Activated CD8-positive, alpha-beta memory T cell treated with anti-CD3 and anti-CD28 coated beads for 24 hours (primary cell): ENCODE data around the gene CDK4.

Experiments used
- DNase-seq: peaks from one replicate; pipeline ENCODE4 v3.0.0-alpha.2; 2020

Gene CDK4

GRCh38 chr12:57771236-57771872 is 19.2 kb upstream of the CDK4 start:
- no peak for DNase-seq

GRCh38 chr12:57770734-57771133 is 18.6 kb upstream of the CDK4 start:
- no peak for DNase-seq

DNA sequence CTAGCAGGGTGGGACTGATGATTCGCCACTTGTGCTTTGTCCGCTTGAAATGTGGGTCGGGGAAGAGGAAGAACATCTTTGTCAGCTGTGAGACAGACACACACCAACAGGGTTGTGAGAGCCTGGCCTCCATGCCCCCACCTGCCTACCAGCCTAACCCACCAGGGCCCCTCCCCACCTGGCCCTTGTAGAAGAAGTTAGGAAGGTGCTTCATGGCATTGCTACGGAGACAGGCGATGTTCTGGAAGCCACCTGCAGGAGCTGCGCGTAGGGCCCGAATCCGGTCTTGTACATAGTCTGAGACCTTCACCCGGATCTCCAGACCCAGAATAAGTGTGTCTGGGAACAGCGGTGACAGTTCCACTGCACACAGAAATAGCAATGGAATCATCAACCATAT is 17.5 kb upstream of the CDK4 start:
- no peak for DNase-seq

DNA sequence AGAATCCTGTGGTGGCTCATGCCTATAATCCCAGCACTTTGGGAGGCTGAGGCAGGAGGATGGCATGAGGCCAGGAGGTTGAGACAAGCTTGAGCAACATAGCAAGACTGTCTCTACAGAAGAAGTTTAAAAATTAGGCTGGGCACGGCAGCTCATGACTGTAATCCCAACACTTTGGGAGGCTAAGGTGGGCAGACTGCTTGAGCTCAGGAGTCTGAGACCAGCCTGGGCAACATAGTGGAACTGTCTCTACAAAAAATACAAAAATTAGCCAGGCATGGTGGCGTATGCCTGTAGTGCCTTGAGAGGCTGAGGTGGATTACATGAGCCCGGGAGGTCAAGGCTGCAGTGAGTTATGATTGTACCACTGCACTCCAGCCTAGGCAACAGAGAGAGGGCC is 15.8 kb upstream of the CDK4 start:
- DNase-seq: no peak

- no peak for DNase-seq
Observed at GRCh38 chr12:57767305-57767698, 15.2 kb upstream of the CDK4 start.

- peak; percentile 71 for DNase-seq
Observed at GRCh38 chr12:57766464-57767304, 14.6 kb upstream of the CDK4 start, which contains the start of gene CYP27B1. Gene CYP27B1, minus strand, starts transcription at chr12:57767078. Its CDS starts 37 bp downstream, at chr12:57767041.

DNA sequence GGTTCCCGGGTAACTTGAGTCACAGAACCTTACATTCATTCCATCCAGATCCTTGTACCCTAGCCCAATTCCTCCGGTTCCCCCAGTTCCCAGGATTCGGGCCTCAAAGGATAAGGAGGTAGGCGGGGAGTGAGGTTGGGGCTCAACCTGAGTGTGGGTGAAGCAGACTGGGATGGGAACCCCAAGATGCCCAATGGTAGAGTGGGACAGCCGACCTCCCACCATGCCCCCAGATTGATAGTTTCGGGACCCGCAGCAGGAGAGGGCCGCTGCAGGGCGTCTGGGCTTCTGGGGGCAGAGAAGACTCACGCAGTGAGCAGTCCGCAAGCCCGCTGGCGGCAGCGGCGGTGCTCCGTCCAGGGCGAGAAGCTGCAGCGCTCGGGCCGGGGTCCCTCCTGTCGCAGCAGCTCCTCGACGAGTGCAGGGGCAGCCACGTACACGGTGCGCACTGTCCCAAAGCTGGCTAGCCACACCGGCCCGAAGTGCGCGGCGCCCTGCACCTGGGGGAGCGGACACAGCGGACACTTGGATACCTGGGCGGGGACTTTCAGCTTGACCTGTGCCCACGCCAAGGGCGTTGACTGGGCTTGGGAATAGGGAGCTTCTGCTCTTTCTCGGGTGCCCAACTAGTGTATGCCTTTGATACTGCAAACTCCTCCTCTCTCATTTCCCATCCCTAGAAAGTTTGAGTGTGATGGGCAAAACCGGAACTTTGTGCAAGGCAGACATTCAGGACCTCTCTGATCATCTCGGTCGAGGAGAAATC is 13.8 kb upstream of the CDK4 start:
- DNase-seq: peak; percentile 68

DNA sequence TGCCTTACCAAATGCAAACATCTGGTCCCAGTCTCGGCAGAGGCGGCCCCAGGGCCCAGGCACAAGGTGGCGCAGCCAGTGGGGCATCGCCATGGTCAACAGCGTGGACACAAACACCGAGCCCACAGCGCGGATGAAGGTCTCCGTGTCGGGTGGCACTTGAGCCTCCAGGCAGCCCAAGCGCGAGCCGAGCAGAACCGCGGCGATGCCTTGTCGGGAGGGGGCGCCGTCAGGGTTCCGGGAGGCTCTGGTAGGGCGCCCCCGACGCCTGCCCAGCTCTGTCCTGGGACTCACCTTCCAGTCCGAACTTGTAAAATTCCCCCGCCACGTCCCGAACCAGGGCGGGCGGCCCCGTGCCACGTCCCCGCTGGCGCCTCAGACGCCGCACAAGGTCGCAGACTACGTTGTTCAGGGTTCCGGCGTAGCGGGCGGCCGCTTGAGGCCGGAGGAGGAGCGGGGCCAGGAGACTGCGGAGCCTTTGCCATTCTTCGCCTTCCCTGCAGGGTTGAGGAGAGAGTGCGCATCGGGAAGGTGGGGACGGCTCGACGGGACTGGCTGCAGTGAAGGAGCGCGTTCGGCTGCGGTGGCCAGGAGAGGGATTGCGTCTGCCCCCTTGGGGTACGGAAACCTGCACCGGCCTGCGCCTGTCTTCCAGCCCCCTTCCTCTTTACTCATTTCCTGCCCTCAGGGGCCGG is 13.0 kb upstream of the CDK4 start:
- DNase-seq: peak; percentile 84

DNA sequence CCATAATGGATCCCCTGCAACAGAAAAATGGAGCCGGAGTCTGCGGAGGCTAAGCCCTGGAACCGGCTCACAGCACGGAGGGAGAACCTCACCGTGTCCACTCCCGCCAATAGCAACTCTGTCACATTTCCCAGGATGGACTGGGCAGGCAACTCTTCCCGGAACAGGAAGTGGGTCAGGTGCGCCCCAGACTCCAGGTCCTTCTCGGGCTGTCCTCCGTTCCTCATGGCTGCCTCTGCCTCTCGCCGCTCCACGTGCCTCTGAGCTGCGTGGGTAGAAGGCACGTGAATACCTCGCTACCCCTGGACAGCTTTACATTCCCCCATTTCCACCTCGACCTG is 12.5 kb upstream of the CDK4 start:
- no peak for DNase-seq

DNA sequence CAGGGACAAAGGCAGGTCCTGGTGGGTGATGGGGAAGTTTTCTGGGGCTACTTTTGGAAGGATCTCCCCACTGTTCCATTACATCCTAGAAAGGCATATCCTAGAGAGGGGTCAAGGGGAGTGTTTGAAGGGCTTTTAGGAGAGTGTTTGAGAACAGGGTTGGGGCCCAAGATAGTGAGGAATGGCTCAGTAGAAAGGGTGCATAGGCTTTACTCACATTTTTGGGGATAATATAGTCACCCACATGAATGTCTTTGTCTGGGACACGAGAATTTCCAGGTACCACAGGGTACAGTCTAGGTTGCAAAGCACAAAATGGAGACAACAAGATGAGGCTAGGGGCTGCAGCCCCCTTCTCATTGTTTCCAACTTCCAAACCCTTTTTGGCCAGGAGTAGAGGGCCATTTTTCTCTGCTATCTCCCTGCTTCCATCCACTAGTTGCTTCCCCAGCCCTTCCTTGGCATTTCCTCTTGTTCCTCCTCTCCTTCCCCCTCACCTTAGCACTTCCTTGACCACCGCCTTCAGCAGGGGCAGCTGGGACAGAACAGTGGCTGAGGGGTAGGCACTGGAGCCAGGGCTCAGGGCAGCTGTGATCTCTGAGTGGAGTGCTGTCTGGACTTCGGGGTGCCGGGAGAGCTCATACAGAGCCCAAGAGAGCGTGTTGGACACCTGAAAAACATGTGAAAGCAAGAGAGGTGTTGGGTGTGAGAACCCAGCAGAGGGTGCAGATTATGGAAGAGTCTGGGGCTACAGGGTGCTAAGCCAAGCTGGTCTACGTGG is 12.0 kb upstream of the CDK4 start:
- DNase-seq: no peak

DNA sequence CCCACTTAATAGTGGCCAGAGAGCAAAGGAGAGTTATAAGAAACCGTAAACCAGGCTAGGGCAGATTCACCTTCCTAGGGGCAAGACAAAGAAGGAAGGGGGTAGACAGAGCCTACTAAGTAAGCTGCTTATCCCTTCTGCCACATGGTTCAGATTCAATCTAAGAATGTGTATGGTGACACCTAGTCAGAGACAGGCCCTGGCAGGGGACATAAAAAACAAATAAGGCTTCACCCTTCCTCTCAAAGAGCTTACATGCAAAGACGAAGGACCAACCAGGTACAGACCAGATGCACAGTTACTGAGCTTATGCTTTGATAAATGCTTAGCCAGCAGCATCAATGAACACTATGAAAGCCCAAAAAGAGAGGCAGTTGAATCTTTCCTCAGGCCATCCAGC is 10.4 kb upstream of the CDK4 start:
- no peak for DNase-seq

GRCh38 chr12:57761391-57761998 is 9.4 kb upstream of the CDK4 start:
- DNase-seq: no peak

- no peak for DNase-seq
Observed at GRCh38 chr12:57760347-57760982, 8.4 kb upstream of the CDK4 start.

GRCh38 chr12:57759360-57759980 is 7.4 kb upstream of the CDK4 start:
- no peak for DNase-seq

DNA sequence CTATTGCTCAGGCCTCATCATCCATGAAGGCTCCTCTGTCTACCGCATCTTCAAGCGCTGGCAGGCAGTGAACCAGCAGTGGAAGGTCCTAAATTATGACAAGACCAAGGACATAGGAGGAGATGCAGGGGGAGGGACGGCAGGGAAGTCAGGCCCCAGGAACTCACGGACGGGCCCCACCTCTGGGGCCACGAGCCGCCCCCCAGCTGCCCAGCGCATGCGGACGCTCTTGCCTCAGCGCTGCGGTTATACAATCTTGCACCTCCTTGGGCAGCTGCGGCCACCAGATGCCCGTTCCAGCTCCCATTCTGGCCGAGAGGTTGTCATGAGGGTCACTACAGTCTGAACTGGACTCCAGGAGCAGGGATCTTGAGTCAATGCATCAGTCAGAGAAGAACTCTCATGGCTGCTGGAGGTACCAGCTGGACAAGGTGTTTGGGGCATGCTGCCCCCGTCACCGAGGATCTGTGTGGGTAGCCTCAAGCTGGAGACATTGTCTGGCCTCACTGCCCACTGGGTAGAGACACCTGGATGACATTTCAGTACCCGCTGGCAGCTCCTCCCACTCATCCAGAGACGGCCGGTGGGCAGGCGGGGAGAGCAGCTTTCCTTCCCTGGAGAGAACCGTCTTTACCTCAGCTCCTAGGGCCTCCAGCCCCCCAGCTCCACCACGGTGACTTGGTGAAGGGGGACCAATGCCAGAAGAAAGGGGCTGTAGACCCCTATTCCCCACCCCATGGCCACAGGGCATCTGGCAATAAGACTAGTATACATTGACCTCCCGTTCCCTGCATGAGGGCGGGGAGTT is 6.6 kb upstream of the CDK4 start:
- DNase-seq: no peak

GRCh38 chr12:57757771-57758170 is 5.7 kb upstream of the CDK4 start:
- DNase-seq: no peak

DNA sequence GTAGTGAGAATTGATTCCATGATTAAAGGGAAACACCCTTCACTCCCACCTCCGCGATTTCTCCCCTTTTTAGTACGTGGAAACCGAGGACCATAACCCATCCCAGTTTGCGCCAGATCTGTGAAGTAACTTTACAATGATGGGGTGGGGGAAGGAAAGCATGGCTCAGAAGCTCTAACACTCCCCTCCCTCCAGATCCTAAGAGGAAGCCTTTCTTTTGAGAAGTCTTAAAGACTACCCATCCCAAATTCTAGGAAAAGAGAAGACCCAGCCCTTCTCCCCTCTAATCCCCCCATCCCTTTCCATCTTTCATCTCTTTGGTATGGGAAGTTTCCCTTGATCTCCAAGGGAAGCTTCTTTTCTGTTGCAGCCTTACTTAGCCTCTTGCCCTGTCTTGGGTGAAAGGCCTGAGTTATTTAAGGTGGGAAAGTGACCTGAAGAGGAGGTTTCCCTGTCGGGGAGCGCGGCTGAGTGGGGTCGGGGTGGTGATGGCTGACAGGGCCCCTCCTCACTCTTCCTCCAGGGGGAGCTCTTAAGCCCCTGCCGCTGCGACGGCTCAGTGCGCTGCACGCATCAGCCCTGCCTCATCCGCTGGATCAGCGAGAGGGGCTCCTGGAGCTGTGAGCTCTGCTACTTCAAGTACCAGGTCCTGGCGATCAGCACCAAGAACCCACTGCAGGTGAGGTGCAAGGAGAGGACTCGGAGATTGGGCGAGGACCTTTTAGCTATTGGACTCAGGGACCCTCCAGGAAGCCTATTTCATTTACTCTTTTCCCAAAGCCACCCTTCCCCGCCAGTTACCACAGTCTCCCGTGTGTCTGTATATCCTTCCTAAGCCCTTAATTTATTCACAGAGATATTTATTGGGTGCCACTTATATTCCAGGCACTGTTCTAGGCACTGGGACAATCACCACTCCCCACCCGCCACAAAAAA is 4.6 kb upstream of the CDK4 start:
- DNase-seq: peak; percentile 84

DNA sequence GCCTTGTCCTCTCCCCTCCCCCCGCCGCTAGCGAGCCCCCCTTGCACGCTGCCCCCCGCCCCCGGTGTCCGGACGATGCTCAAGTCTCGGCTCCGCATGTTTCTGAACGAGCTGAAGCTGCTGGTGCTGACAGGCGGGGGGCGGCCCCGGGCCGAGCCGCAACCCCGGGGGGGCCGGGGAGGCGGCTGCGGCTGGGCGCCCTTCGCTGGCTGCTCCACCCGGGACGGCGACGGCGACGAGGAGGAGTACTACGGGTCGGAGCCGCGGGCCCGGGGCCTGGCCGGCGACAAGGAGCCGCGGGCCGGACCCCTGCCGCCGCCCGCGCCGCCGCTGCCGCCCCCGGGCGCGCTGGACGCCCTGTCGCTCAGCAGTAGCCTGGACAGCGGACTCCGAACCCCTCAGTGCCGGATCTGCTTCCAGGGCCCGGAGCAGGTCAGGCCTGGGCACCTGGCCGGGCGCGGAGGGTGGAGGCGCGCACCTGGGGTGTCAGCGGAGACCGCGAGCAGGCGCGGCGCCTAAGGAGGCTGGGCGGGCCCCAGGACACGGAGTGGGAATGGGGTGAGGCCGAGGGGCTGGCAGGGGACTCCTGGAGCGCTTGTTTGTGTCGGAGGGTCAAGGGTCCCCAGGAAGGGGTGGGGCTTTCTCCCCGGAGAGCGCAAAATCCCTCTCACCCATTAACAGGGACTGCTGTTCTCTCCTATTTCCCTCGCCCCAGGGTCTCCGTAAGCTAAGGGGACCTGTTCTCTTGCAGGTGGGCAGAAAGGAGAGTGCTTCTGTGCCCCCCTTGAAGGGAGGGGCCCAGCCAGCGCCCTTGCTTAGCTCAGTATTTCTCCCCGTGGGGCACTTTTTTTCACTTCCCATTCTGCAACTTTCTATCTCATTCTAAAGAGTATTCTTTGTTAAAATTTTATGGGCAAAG is 3.6 kb upstream of the CDK4 start:
- peak; percentile 68 for DNase-seq
